Esophagus muscularis mucosa (tissue), 3 donors: ENCODE results near the gene DOCK4.

Experiments used
- EP300 ChIP-seq: sonication (generic); formaldehyde crosslinking; IDR thresholded peaks from one replicate; pipeline ENCODE4 v1.6.1; 2017; ENCODE audit warnings: antibody characterized with exemption
- POLR2A ChIP-seq: fragments of 450-650 bp; IDR thresholded peaks from one replicate; pipeline ENCODE4 v1.6.1; 2017; ENCODE audit warnings: antibody characterized with exemption, moderate library complexity, mild to moderate bottlenecking, low read depth
- POLR2AphosphoS5 ChIP-seq, 2 donors: sonication (generic); formaldehyde crosslinking; IDR thresholded peaks; one replicate each; pipeline ENCODE4 v1.6.1; 2017; ENCODE audit warnings: antibody characterized with exemption in 2 of 2

DNA sequence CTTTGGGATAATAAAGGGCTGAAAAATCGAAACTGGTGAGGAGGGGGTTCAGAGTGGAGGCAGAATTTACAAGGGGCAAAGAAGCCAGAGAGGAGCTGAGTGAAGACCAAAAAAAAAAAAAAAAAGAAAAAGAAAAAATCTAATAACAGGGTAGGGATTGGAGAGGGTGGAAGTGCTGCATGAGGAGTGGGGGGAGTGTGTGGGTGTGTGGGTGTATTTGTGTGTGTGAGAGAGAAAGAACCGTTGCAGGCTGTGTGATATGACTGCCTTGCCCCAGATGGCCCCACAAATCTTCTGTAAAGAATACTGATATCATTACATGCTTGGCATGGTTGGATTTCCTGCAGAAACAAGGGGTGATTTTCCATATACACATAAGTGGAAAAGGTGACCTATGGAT is 436.1 kb downstream of the DOCK4 start:
- no peak for TF ChIP-seq EP300
- no peak for TF ChIP-seq POLR2AphosphoS5 (IDR thresholded peaks at IDR 0.05)
- no peak for TF ChIP-seq POLR2A
